Measurements from ENCODE around the gene TGIF1. TPM values are rescaled to one million over a fixed set of nuclear protein-coding genes. Genes with fewer than 3 reads are reported as not detected.
A peak's percentile ranks its signal among the peaks of the same experiment; 100 is the strongest.

TGIF1 gene
- total and polyA plus RNA-seq, 4 donors = 49.1 to 74.5 (median 58.4) TPM

DNA sequence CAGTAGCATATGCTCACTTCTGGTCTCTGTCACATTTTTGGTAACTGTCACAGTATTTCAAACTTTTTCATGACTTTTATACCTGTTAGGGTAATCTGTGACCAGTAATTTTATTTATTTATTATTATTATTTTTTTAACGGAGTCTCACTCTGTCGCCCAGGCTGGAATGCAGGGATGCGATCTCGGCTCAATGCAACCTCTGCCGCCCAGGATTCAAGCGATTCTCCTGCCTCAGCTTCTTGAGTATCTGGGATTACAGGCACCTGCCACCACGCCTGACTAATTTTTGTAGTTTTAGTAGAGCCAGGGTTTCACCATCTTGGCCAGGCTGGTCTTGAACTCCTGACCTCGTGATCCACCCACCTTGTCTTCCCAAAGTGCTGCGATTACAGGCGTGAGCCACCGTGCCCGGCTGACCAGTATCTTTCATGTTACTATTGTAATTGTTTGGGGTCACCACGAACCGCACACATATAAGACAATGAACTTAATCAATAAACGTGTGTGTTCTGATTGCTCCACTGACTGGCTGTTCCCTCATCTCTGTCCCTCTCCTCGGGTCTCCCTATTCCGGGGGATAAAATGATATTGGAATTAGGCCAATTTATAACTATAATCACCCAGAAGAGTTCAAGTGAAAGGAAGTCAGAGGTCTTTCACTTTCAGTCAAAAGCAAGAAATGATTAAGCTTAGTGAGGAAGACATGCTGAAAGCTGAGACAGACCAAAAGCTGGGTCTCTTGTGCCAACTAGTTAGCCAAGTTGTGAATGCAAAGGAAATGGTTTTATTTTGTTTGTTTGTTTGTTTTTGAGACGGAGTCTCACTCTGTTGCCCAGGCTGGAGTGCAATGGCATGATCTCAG lies 22.9 kb downstream of the TGIF1 start:
- Histone ChIP-seq H3K4me1 (ENCODE audit: control insufficient read depth in 5 of 5, insufficient read depth in 5 of 5, low read length in 5 of 5) (no peaks in the 10 kb centered on the region), H3K27ac (ENCODE audit: low read depth in 1 of 2, low read length in 1 of 2) (no peak overlapping the region), H3K36me3 (ENCODE audit: control insufficient read depth in 4 of 4, insufficient read depth in 4 of 4, low read length in 4 of 4) (no peaks in the 10 kb centered on the region), H3K9me3 (ENCODE audit: control insufficient read depth in 4 of 4, insufficient read depth in 3 of 4, low read length in 3 of 4) (no peaks in the 10 kb centered on the region), H3K9ac (ENCODE audit: insufficient read depth in 1 of 2, low read length in 2 of 2) (no peak overlapping the region), H3K27me3 (ENCODE audit: control insufficient read depth in 3 of 3, insufficient read depth in 3 of 3, low read length in 2 of 3) (no peaks in the 10 kb centered on the region), H3K4me3 (no peak overlapping the region)
- WGBS, 2 donors = 81 to 91% methylated on average over 18 of the region's 18 CpGs
- DNase-seq (no peak), ATAC-seq (ENCODE audit: insufficient read depth, low FRiP score) (no peak)
- TF ChIP-seq, protein P1, sequence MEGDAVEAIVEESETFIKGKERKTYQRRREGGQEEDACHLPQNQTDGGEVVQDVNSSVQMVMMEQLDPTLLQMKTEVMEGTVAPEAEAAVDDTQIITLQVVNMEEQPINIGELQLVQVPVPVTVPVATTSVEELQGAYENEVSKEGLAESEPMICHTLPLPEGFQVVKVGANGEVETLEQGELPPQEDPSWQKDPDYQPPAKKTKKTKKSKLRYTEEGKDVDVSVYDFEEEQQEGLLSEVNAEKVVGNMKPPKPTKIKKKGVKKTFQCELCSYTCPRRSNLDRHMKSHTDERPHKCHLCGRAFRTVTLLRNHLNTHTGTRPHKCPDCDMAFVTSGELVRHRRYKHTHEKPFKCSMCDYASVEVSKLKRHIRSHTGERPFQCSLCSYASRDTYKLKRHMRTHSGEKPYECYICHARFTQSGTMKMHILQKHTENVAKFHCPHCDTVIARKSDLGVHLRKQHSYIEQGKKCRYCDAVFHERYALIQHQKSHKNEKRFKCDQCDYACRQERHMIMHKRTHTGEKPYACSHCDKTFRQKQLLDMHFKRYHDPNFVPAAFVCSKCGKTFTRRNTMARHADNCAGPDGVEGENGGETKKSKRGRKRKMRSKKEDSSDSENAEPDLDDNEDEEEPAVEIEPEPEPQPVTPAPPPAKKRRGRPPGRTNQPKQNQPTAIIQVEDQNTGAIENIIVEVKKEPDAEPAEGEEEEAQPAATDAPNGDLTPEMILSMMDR (IDR thresholded peaks at IDR 0.05; ENCODE audit: control extremely low read depth, extremely low read depth) = no peak

DNA sequence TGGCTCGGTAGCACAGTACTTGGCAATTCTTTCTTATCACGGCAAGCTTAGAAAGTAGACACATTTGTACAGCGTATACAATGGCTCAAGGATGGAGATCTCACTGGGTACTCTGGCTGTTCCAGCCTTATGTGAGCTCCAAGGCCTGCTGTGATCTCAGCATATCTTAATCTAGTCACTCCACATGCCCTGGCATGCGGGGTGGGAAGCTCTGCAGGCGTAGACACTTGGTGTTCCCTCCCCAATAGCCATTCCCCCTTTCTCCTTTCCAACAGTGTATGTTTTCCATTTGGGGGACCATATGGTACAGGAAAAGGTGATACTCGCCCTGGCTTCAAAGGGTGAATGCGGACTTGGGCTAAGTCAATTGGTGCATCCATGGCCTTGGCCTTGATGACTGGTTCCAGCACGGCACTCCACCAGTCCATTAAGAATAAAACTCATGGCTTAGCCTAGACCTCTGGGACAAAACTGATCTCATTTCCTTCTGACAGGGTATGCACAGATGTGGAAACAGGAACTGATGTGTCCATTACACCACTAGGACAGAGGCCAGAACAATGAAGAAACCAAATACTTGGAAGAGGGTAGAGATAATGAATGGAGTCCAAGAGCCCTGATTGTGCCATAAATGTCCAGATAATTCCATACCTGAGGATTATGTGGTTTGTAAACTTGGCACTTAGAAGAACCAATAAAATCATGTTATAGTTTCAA lies 28.4 kb downstream of the TGIF1 start:
- Histone ChIP-seq H3K9me3 (ENCODE audit: control insufficient read depth in 4 of 4, insufficient read depth in 3 of 4, low read length in 3 of 4) (no peaks in the 10 kb centered on the region), H3K36me3 (ENCODE audit: control insufficient read depth in 4 of 4, insufficient read depth in 4 of 4, low read length in 4 of 4) (no peaks in the 10 kb centered on the region), H3K27me3 (ENCODE audit: control insufficient read depth in 3 of 3, insufficient read depth in 3 of 3, low read length in 2 of 3) (no peaks in the 10 kb centered on the region), H3K9ac (ENCODE audit: insufficient read depth in 1 of 2, low read length in 2 of 2) (no peak overlapping the region), H3K27ac (ENCODE audit: low read depth in 1 of 2, low read length in 1 of 2) (peak overlapping the region in 1 of 2 donors; percentile 56), H3K4me1 (ENCODE audit: control insufficient read depth in 5 of 5, insufficient read depth in 5 of 5, low read length in 5 of 5) (peaks cover 0 to 13% (median 0%) of the 10 kb centered on the region in 5 donors), H3K4me3 (no peak overlapping the region)
- DNase-seq = no peak
- TF ChIP-seq, protein P1 (IDR thresholded peaks at IDR 0.05; ENCODE audit: control extremely low read depth, extremely low read depth) = no peak
- no peak for ATAC-seq (ENCODE audit: insufficient read depth, low FRiP score)
- 93 to 94% methylated on average over 8 of the region's 8 CpGs for WGBS, 2 donors

DNA sequence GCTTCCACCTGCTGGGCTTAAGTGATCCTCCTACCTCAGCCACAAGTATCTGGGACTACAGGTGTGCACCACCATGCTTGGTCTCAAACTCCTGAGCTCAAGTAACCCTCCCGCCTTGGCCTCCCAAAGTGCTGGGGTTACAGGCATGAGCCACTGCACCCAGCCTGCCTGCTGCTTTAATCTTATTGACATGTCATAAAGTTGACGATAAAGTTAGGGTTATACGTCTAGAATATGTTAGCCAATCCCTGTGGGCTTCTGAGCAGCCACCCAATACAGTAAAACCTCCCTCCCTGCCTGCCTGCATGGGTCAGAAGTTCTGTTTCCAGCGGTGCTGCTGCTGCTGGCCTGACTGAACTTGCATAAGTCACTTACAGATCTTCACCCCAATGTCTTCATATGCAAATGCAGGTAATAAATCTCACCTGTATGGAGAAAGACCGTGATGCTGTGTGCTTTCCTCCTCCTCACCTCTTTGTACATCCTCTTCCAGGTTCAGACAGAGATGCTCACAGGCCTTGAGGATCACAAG lies 30.1 kb downstream of the TGIF1 start:
- no peaks in the 10 kb centered on the region for H3K9me3 ChIP-seq (ENCODE audit: control insufficient read depth in 4 of 4, insufficient read depth in 3 of 4, low read length in 3 of 4)
- ATAC-seq (ENCODE audit: insufficient read depth, low FRiP score) (no peak), DNase-seq (no peak)
- 94 to 97% methylated on average over 5 of the region's 5 CpGs for WGBS, 2 donors
- H3K36me3 ChIP-seq (ENCODE audit: control insufficient read depth in 4 of 4, insufficient read depth in 4 of 4, low read length in 4 of 4) = no peaks in the 10 kb centered on the region
- H3K4me1 ChIP-seq (ENCODE audit: control insufficient read depth in 5 of 5, insufficient read depth in 5 of 5, low read length in 5 of 5) = peaks cover 0 to 13% (median 0%) of the 10 kb centered on the region in 5 donors
- H3K27me3 ChIP-seq (ENCODE audit: control insufficient read depth in 3 of 3, insufficient read depth in 3 of 3, low read length in 2 of 3) = no peaks in the 10 kb centered on the region
- no peak overlapping the region for H3K9ac ChIP-seq (ENCODE audit: insufficient read depth in 1 of 2, low read length in 2 of 2)
- TF ChIP-seq, protein P1 (IDR thresholded peaks at IDR 0.05; ENCODE audit: control extremely low read depth, extremely low read depth) = no peak
- no peak overlapping the region for H3K4me3 ChIP-seq
- H3K27ac ChIP-seq (ENCODE audit: low read depth in 1 of 2, low read length in 1 of 2) = no peak overlapping the region

Measured in lung (tissue), 12 donors.